ENCODE results near the gene RFX8. TPM values are rescaled to one million over a fixed set of nuclear protein-coding genes. Genes with fewer than 3 reads are reported as not detected.

The RFX8 gene
- total RNA-seq, 1 experiment from 2014 or later: 10.8 TPM

DNA sequence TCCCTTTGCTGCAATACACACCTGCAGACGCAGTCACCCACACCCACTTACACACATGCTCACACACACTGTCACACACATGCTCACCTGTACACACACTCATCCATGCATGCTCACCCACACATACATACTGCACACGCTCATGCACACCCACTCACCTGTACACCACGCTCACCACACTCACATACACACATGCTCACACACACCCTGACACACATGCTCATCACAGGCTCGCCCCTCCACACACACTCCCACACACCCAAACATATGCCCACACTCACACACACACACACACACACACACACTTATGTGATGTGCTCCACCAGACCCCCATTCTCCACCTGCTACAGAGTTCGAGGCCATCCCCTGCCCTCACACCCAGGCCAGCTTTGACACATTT is 64.8 kb downstream of the RFX8 start:
- no peak for DNase-seq (ENCODE audit: low read depth)

DNA sequence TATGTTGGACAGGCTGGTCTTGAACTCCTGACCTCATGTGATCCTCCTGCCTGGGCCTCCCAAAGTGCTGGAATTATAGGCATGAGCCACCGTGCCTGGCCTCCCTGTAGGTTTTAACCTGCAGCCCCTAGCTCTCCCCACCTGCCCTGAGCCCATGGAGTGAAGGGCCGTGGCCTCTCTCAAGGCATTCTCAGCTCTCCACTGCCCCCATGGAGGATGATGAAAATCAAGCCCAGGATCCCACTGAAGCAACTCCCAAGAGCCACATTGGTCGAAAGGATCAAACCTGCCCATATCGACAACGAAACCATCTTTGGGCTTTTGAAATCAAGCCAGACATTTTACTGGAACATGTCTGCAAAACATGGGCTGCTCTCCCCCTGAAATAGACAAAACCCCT is 65.2 kb downstream of the RFX8 start:
- no peak for DNase-seq (ENCODE audit: low read depth)

DNA sequence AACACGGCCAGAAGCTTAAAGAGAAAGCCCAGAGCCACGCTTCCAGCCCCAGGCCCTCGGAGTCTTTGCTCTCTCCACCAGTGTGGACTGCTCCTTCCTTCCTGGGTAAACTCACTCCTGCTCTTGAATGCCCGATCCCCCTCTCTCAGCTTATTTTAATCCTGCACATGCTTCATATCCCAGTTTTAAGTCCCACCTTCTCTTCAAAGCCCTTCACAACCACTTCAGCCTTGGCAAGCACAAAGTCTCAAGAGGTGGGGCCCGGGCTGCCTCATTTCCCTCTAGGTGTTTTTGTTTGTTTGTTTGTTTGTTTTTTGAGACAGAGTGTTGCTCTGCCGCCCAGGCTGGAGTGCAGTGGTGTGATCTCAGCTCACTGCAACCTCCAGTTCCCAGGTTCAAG is 66.0 kb downstream of the RFX8 start:
- no peak for DNase-seq (ENCODE audit: low read depth)

DNA sequence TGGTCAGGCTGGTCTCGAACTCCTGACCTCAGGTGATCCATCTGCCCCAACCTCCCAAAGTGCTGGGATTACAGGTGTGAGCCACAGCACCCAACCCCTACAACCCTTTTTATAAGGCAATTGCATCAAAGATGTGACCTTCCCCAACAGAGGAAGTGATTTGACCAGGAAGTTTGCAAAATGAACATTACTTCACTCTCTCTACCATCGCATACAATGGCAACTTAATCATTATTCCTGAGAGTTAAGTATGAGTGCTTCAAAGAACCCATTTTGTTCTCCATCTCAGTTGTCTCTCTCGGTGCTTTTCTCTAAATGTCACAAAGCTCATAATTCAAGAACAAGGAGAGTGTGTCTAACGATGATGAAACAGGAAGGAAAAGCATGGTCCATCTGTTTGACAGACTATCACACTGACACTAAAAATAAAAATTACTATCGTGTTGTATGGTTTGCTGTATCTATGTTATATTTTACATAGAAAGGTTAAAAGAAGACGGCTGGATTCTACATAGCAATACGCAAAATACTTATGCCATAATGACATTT is 69.5 kb downstream of the RFX8 start:
- no peak for DNase-seq (ENCODE audit: low read depth)

DNA sequence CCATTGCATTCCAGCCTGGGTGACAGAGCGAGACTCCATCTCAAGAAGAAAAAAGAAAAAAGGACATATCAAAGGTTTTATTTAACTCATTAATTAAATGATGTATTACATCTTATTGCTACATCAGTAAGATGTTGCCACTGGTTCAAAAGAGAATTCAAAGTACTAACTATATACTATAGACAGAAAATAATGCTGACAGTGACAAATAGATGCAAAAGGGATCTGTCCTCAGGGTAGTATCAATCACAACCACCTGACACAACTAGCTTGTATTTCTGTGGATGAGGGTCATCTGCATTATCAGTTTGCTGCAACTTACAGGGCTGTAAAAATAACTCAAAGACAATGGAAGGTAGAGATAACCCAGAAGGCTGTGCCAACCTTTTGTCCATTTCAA is 71.2 kb downstream of the RFX8 start:
- no peak for DNase-seq (ENCODE audit: low read depth)

DNA sequence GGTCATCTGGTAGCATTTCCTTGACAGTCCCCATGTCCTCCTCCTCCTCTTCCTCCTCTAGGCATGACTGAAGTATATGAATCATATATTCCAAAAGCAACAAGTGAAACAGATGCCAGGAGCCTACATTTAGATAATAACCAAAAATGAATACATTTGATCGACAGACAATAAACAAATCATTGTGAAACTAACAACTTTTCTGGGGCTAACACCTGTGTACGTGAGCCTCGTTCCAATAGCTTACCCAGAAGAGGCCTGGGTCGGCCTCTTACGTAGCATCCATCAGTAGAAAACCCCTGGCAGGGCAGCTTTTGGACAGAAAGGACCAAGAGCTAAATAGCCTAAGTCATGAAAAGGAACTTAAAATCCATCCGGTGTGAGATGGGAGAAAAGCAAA is 72.3 kb downstream of the RFX8 start:
- DNase-seq (ENCODE audit: low read depth): no peak

DNA sequence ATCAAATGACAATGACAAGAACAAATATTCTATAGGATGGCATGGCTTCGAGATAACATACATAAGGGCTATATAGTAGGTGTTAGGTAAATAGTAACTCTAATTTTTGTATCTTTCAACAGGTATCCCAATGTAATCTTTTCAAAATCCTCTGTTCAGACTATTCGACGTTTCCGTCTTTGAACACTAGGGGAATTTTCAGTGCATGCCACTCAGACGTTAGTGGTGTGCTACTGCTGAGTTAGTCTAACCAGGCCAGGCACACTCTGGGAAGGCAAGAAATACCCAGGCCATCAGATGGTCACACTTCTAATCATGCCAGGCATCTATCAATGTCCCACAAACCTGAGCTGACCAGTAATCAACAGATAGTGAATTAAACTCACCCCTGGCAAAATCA is 73.0 kb downstream of the RFX8 start:
- DNase-seq (ENCODE audit: low read depth): no peak

DNA sequence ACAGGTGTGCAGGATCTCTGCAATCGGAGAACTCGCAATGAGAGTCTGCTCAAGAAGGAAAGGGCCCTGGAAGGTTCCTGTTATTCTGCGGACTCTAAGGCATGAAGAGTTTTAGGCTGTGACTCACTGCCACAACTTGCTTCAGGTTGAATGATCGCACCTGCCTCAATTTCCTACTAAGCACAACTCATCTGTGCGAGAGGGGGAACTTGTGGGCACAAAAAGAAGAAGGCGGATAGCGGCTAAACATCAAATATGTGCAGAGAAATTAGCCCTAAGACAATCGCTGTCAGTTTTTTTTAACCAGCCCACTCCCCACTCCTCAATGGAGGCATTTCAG is 73.6 kb downstream of the RFX8 start:
- no peak for DNase-seq (ENCODE audit: low read depth)

DNA sequence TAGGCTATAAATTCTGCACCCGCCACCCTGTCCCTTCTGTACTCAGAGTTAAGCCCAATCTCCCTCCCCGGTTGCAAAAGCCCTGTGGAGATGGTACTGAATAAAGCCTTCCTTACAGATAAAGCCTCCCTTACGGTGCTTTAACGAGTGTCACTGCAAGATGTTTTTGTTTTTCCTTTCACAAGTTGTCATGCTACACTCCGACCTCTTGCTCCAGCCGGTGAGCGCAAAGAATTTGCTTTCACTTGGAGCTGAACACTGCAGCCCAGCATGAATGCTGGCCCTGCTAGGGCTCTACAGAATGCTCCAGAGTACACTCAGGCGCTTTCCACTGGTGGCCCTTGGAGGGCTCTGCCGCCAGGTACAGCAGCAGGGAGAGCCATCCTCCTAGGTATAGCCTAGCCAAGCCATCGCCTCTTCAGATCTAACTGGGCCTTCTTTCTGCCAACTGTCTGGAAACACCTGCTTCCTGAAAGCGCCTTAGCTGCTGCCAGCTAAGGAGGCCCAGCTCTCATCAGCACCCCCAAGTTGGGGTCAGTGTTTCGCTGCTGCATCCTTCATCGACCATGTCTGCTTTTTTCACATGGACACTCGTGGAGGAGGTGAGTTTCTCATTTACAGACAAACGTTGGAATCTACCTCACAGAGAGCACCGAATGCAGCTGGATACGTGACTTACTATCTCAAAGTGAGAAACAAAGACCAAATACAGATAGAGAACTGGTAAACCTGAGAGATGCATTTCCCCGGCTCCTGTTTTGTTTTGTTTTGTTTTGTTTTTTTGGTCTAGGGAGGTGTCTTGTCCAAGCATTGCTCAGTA is 74.2 kb downstream of the RFX8 start:
- DNase-seq (ENCODE audit: low read depth): no peak

DNA sequence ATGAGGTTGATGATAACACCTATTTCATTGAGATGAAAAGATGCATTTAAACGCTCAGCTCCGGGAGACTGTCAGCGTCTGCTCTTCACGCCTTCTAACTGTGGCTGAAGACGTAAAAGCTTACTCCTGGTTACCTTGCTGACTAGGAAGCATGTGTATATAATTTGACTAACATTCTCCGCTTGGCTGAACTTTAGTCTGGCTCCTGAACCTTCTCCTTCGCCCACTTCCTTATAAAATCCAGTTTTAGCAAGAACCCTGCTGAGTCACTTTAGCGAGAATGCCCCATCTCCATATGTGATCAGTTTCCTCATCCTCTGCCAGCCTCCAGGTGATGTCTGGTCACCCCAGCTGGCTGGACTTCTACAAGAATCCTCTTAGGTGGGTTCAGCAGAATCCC is 74.9 kb downstream of the RFX8 start:
- DNase-seq (ENCODE audit: low read depth): peak; percentile 34

DNA sequence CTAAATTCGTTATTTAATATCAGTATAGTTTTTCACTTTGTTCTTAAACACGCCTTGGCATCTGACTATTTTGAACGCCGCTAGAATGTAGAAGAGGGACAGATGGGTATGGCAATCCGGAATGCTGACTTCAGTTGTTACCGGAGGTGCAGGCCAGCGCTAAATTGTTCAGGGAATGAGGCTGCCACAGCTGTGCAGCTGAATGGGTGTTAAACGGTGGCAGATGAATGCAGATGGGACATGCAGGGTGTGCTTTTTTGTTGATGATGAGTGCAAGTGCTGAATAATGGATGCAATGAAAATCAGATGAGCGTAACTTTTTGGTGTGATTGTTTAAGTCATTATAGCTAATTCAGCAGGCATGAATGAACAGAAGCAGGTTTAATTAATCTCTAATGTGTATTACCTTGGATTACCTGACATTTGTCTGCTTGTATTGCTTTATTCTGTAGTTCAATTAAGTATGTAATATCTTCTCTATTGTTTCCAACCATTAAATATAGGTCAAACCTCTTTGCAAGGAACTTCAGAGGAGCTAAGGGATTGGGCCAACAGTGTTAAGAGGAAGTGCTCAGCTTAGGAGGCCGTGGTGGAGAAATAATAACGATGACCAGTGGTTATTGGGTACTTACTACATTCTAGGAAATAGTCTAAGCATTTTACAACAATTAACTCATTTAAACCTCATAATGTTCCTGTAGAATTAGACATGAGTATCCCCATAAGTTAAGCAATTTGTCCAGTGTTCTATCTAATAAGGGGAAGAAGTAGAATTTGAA is 75.7 kb downstream of the RFX8 start:
- no peak for DNase-seq (ENCODE audit: low read depth)

DNA sequence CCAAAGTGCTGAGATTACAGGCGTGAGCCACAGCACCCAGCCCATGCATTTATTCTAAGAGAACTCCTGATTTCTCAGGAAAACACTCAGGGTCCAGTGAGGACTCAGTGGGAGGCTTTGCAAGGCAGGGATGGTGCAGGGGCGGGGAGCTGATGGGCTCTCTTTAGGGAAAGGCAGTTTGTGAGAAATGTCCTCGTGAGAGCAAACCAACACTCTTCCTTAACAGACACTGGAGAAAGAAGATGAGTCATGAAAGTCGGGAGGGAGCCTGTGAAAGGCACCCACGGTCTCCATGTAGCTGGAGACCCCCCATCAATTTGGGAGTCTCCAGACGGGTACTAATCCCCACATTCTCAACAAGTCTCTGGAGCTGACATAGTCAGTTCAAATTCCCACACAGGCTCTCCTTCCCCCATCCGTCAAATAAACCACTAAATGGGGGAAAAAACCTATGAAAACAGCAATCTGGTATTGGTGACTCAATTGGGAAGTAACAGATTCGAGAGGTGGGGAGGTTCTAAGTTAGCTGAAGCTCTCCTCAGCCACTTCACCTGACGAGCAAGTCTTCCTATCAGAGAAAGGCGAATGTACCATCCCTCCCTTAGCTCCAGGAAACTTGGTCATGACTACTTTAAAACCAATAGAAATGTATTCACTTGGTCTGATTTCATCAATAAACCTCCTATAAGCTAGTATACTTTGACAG is 76.6 kb downstream of the RFX8 start:
- DNase-seq (ENCODE audit: low read depth): peak; percentile 21

DNA sequence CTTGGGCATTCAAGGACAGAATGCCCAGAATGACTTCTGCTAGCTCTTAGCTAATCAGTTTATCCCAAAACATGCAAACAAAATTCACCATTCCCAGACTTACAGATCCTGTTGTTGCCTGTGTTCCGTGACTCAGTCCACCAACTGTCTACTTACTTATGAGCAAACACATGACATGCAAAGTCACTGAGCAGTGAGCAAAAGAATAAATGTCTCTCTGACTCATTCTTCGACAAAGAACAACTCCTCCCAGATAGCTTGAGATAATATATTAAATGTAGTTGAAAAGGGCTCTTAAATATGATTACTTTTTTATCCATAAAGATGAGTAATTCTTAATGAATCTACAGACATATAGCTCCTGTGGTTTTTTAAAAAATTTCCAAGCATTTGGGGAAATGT is 78.6 kb downstream of the RFX8 start:
- peak; percentile 86 for DNase-seq (ENCODE audit: low read depth)

DNA sequence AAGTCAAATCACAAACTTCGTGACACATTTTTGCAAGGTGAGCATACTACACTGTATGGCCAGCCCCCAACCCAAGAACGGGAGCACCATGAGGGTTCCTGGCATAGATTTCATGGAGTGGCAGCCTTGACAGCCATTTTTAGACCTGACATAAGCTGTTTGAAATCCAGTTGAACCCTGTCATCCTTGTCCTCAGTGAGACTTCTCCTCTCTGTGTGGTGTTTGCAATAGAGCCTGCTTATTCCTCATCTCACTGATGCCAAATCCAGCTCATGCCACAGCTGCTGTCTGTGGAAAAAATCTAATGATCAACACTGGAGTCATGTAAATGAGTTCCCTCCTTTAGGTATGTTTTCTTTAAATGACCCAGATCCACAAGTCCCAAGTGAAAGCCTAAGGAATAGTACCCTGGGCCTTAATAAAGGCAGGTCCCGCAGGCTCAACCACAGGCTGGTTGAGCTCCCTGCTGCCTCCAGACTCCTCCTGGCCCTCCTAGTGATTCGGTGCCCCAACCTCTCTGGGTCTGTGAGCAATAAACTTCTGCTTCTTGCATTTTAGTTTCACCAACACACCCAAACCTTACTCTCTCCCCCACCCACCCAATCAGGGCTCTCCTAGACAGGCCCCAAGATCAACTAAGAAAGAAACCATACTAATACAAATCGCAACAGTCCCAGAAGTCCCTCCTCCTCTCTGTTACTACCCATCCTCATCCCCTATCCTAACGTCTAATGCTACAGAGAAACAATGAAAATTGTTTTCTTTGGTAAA is 79.2 kb downstream of the RFX8 start:
- no peak for DNase-seq (ENCODE audit: low read depth)

DNA sequence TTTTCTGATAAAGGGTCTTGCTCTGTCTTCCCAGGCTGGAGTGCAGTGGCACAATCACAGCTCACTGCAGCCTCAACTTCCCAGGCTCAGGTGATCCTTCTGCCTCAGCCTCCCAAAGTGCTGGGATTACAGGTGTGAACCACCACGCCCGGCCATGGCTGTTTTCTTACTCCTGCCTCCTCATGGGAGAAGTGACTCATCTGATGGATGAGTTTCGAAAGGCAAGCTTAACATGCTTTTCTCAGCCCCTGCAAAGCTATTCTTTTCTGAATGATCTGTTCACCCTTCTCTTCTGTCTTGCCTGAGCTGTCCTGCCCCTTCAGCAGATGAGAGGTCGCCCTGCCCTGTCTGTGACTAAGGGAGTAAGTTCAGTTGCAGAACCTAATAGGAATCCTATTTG is 86.7 kb downstream of the RFX8 start:
- DNase-seq (ENCODE audit: low read depth): peak; percentile 69

DNA sequence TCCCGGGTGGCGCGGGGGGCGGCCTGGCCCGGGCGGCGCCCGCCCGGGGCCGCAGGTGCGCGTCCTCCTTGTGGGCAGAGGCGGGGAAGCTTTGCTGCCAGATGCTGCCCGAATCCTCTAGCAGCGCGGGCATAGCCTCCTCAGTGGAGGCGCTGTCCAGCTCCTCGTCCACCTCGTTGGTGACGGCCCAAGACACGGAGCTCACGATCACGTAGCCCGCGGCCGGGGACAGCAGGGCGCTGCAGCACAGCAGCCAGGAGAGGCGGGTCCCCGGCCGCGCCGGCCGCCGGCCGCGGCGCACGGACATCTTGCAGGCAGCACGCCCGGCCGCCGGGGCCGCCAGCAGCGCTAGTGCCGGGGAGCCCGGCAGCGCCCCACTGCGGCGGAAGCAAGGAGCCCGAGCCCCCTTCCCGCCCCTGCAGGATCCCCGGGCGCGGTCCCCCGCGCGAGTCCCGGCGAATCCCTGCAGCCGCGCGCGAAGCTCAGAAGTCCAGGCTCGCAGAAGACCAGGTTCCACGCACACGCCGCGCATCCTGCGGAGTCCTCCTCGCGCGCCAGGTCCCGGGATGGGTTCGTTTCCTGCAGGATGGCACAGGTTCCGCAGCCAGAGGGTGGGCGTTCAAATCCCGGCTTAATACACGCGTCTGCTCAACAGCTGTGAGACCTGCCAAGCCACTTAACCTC is 87.6 kb downstream of the RFX8 start, which contains the start of gene CREG2:
Gene CREG2 (minus strand): TSS at position 353 of the 684 bp plus-strand sequence. CDS start 46 bp downstream, at position 307.
- DNase-seq (ENCODE audit: low read depth): peak; percentile 78

DNA sequence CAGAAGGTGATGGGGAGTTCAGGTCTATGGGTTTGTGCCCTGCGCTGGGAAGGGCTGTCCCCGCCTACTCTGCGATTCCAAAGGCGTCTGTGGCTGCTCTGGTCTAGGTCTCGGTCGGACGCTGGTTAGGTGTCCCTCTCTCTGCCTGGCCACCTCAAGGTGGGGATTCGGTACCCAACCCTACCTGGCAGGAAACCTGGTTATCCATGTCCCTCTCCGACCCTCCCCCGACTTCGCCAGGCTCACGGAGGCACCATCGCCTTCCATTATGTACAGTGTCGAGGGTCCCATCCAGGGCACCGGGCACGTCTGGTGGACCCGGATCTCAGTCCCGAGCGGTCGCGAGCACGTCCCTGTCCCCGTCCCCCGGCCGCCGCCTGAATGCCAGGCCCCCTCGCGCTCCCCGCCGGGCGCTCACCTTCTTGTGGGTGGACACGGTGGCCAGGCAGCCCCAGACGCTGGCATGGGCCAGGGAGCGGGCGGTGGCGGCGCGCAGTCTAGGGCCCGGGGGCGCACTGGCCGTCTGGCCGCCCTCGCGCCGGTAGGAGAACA is 88.2 kb downstream of the RFX8 start:
- no peak for DNase-seq (ENCODE audit: low read depth)

DNA sequence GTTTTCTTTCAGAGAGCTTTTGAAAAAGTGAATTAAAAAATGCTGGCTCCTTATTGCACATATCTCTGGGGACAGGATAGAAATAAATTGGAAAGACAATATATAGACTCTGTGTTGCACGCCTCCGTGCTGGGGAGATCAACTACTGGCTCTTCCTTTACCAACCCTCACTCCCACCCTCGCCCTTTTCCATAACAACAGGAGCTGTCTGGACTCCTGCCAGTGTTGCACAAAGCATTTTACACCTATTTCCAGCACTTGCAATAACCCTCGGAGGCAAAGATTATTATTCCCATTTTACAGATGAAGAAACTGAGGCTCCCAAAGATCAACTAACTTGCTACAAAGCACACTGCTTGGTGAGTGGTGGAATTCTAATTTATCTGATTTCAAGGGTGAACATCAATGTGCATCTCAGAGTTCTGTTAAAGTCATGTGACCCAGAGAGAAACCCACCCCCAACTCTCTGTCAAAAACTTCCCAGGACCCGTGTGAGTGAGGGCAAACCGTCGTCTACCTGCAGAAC is 91.8 kb downstream of the RFX8 start:
- no peak for DNase-seq (ENCODE audit: low read depth)

DNA sequence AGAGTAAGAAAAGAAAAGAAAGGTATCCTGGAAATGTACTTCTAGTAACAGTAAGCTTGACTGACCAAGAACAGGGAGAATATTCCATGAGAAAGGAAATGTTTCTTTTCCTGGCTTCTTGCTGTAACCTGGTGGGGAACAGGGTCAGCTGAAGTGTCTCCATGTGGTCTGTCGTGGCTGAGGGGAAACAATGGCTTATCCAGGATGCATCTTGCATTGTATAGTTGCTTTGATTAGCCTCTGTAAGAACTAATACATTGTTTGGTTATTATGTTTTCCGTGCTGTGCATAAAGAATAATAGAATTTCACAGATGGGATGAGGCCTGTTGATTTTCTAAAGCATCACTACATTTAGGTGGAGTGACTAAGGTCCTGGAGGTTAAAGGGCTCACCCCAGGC is 92.5 kb downstream of the RFX8 start:
- no peak for DNase-seq (ENCODE audit: low read depth)

DNA sequence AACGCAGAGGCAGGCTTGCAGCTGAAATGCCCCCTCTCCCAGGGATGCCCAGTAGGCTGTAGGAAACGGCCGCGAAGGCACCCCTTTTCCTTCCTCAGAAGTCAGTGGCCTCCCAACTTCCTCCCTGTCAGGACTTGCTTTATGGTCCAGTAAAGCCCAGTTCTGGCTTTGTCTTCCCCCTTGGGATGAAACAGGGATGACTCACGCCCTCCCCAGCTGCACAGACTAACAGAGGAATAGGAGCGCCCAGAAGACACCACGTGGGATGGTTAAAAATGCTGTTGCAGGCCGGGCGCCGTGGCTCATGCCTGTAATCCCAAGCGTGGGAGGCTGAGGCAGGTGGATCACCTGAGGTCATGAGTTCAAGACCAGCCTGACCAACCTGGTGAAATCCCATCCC is 94.5 kb downstream of the RFX8 start:
- peak; percentile 87 for DNase-seq (ENCODE audit: low read depth)
